ENCODE measurements around the gene TAT. TPM values are rescaled to one million over a fixed set of nuclear protein-coding genes. Genes with fewer than 3 reads are reported as not detected.
"Not testable (repeated sequence)": the region's sequence is repeated elsewhere in the genome, so short reads cannot be mapped to it uniquely, and the experiment has no call there.

Gene TAT
- total RNA-seq, 4 donors from 2014 or later = 2.0 TPM; not detected in 3

- no peak overlapping the region for H3K27ac ChIP-seq
- DNase-seq (ENCODE audit: low spot score in 2 of 2) = no peak
- peaks cover 16% of the 10 kb centered on the region for H3K4me1 ChIP-seq
- TF ChIP-seq EP300 (IDR thresholded peaks at IDR 0.05) = no peak
- TF ChIP-seq POLR2A (IDR thresholded peaks at IDR 0.05) = no peak
- TF ChIP-seq, protein P1, sequence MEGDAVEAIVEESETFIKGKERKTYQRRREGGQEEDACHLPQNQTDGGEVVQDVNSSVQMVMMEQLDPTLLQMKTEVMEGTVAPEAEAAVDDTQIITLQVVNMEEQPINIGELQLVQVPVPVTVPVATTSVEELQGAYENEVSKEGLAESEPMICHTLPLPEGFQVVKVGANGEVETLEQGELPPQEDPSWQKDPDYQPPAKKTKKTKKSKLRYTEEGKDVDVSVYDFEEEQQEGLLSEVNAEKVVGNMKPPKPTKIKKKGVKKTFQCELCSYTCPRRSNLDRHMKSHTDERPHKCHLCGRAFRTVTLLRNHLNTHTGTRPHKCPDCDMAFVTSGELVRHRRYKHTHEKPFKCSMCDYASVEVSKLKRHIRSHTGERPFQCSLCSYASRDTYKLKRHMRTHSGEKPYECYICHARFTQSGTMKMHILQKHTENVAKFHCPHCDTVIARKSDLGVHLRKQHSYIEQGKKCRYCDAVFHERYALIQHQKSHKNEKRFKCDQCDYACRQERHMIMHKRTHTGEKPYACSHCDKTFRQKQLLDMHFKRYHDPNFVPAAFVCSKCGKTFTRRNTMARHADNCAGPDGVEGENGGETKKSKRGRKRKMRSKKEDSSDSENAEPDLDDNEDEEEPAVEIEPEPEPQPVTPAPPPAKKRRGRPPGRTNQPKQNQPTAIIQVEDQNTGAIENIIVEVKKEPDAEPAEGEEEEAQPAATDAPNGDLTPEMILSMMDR (IDR thresholded peaks at IDR 0.05) = no peak
- no peak for TF ChIP-seq POLR2AphosphoS5 (IDR thresholded peaks at IDR 0.05)
- 73% methylated on average over 9 of the region's 9 CpGs for WGBS
- no peaks in the 10 kb centered on the region for H3K36me3 ChIP-seq
- no peaks in the 10 kb centered on the region for H3K27me3 ChIP-seq
- H3K4me3 ChIP-seq = peak overlapping the region; percentile 66
- H3K9me3 ChIP-seq = peaks cover 6% of the 10 kb centered on the region
Measured at GRCh38 chr16:71565812-71566700, 10.8 kb downstream of the TAT start.

DNA sequence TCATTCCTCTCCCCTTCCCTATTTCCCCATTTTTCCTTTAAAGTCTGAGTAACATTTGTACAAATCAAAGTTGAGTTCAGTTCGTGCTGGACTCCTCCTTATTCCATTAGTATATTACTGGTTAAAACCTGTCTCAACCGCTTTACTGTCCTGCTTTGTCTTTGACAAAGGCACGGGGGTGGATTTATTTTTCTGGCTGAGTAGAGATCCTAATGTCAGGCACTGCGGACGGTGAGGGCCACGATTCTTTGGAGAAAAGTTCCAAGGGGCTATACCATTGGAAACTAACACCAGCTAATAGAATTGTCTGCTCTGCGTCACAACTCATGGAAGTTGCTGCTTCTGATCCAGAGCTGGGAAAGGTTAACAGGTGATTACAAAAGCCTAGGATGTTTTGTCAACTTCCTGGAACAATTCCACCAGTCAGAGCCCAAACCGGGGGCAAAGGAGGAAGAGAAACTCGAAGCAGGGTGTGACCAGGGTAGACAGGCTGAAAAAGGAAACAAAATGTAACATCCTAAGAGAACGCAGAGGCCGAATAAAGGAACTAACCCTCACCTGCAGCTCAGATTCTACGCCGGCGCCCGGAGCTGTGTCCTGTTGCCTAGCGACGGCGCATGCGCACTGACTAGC lies 12.4 kb downstream of the TAT start:
- peak in 1 of 2 donors; percentile 89 for DNase-seq (ENCODE audit: low spot score in 2 of 2)
- H3K27ac ChIP-seq = peak overlapping the region; percentile 60
- WGBS = 11% methylated on average over 19 of the region's 19 CpGs

GRCh38 chr16:71562552-71562951 lies 14.3 kb downstream of the TAT start:
- WGBS = 94% methylated on average over 1 of the region's 1 CpG
- DNase-seq (ENCODE audit: low spot score in 2 of 2) = no peak
- no peaks in the 10 kb centered on the region for H3K27me3 ChIP-seq

More for the DNA sequence above, 12.4 kb downstream of the TAT start:
- peaks cover 16% of the 10 kb centered on the region for H3K4me1 ChIP-seq
- H3K9me3 ChIP-seq = peaks cover 6% of the 10 kb centered on the region
- no peaks in the 10 kb centered on the region for H3K36me3 ChIP-seq
- no peaks in the 10 kb centered on the region for H3K27me3 ChIP-seq
- peak overlapping the region; percentile 66 for H3K4me3 ChIP-seq
- no peak for TF ChIP-seq EP300 (IDR thresholded peaks at IDR 0.05)

GRCh38 chr16:71561886-71562285 lies 15.0 kb downstream of the TAT start:
- not testable (repeated sequence) for H3K4me3 ChIP-seq; H3K27me3 ChIP-seq; H3K9me3 ChIP-seq; DNase-seq (ENCODE audit: low spot score in 2 of 2); H3K27ac ChIP-seq; H3K36me3 ChIP-seq
- 67% methylated on average over 8 of the region's 8 CpGs for WGBS
- H3K4me1 ChIP-seq = peaks cover 16% of the 10 kb centered on the region

More at GRCh38 chr16:71562552-71562951, 14.3 kb downstream of the TAT start:
- Histone ChIP-seq H3K4me1 (peaks cover 16% of the 10 kb centered on the region), H3K27ac (no peak overlapping the region), H3K36me3 (no peaks in the 10 kb centered on the region), H3K4me3 (no peak overlapping the region), H3K9me3 (peaks cover 6% of the 10 kb centered on the region)
- TF ChIP-seq POLR2A (IDR thresholded peaks at IDR 0.05) (no peak), POLR2AphosphoS5 (IDR thresholded peaks at IDR 0.05) (no peak), EP300 (IDR thresholded peaks at IDR 0.05) (no peak)
- TF ChIP-seq, protein P1 (IDR thresholded peaks at IDR 0.05) = no peak

GRCh38 chr16:71559855-71560254 lies 17.0 kb downstream of the TAT start:
- Histone ChIP-seq H3K36me3 (no peaks in the 10 kb centered on the region), H3K4me1 (peaks cover 7% of the 10 kb centered on the region), H3K4me3 (no peak overlapping the region), H3K27me3 (no peaks in the 10 kb centered on the region), H3K27ac (no peak overlapping the region), H3K9me3 (peaks cover 6% of the 10 kb centered on the region)
- DNase-seq (ENCODE audit: low spot score in 2 of 2) = no peak
- TF ChIP-seq POLR2AphosphoS5 (IDR thresholded peaks at IDR 0.05) = no peak
- TF ChIP-seq, protein P1 (IDR thresholded peaks at IDR 0.05) = no peak
- no peak for TF ChIP-seq EP300 (IDR thresholded peaks at IDR 0.05)
- TF ChIP-seq POLR2A (IDR thresholded peaks at IDR 0.05) = no peak

GRCh38 chr16:71557954-71558582 lies 18.8 kb downstream of the TAT start:
- Histone ChIP-seq H3K4me1 (no peaks in the 10 kb centered on the region), H3K27me3 (no peaks in the 10 kb centered on the region), H3K27ac (no peak overlapping the region), H3K36me3 (no peaks in the 10 kb centered on the region), H3K4me3 (no peak overlapping the region), H3K9me3 (peaks cover 6% of the 10 kb centered on the region)
- TF ChIP-seq EP300 (IDR thresholded peaks at IDR 0.05) (no peak), POLR2A (IDR thresholded peaks at IDR 0.05) (no peak), POLR2AphosphoS5 (IDR thresholded peaks at IDR 0.05) (no peak)
- TF ChIP-seq, protein P1 (IDR thresholded peaks at IDR 0.05) = no peak
- WGBS = 73% methylated on average over 3 of the region's 3 CpGs
- DNase-seq (ENCODE audit: low spot score in 2 of 2) = no peak

Measured in suprapubic skin (tissue), 4 donors.